ENCODE measurements around the gene ZMAT5.

Gene ZMAT5

DNA sequence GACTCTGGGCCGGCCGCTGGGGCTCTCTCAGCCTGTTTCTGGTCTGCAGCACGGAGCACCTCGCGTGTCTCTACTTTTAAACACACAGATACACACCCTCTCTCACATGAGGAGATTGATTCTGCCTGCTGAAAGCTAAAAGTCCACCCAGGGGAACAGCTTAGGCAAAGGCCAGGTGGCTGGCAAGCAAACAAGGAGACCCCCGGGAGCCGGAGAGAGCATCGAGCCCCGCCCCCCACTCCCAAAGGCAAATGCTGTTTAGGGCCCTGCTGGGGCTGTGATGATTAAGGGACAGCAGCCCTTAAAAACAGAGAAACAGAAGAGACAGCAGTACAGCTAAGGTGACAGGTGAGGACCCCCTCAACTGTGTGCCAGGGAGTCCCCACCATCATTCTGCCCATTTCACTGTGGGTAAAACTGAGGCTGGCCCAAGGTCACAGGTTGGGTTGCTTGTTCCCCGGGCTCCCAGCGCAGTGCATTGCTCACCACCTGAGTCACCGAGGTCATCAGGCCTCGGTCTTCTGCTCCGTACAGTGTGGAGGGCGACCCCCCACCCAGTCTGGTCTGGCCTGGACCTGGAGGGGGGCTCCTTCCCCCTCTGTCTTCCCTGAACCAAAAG is 40.2 kb downstream of the ZMAT5 start:
- DNase-seq = no peak

DNA sequence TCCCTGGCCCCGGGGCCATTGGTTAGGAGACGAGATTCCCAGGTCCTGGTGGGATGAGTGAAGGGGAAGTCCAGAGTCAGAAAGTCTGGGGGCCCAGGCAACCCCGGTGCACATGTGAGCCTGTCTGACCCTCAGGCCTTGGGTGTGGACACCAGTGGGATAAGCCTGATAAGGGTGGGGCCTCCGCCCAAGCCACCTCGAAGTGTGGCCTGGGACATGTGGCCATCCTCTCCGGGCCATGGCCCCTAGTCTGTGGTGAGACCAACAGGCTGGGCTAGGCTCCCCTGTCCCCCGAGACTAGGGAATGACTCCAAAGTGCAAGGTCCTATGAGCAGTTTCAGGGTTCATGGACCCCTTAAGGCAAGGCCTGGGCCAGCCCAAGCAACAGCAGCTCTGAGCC is 40.7 kb downstream of the ZMAT5 start:
- DNase-seq = no peak

DNA sequence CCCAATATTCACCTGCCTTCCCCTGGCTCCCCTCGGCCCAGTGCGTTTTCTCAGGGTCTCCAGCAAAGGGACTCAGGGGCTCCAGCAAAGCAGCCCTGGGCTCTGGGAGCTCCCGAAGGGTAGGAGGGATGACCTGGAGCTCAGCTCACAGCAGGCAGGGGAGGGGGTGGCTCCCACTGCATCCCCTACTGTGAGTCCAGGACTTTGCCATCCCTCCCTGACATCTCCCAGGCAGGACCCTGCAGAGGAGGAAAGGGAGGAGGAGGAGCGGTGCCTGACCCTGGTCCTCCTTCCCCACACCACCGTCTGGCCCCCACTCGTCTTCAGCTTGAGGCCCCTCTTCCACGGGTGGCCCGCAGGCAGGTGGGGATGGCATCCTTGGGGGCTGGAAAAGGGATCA is 42.0 kb downstream of the ZMAT5 start:
- no peak for DNase-seq

DNA sequence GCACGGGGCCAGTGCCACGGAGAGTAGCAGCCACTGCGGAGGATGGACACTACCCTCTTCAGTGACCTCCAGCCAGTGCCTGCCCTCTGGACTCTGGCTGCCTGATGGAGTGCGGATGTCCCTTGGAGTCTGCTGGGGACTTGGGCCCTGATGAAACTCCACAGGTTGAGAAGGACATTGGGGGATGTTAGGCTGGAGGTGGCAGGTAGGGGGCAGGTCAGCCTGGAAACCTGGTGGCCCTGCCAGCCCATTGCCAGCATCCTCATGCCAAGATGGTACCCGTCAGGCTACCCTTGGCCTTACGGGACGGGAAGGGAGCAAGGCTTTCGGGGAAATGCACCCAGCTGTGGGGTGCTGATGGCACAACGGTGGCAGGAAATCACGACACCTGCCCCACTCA is 43.0 kb downstream of the ZMAT5 start:
- DNase-seq = no peak

DNA sequence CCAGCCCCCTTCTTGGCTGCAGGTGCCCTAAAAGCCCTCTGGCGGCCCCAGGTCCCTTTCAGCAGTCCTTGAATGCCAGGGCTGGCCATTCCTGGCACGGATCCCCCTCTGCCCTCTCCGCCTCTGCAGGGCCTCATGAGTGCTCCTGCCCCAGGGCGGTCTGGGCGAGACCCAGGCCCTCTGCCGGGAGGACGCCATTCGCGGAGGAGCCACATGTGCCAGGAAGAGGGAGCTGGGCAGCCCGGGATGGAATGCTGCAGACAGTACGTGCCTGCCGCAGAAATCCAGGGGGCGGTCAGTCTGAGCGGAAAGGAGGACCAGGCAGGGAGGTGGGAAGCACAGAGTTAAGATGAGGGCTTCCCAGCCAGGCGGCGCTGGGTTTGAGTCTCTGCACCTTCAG is 44.2 kb downstream of the ZMAT5 start:
- no peak for DNase-seq

DNA sequence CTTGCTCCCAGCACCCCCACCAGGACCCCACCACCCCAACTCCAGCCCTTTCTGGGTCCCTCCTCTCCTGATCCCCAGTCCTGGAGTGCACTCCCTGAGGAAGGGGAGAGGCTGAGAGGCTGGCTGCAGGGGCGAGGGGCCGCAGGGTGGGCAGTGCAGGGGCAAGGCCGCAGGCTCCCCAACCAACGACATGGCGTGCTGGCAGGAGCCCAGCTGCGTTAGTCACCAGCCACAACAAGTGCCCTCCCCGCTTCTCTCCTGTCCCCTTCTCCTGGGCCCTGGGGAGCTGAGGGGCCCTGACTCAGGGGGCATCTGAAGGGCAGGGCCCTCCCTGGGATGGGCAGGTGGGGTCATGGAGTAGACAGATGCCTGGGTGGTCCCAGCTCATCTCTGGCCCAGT is 44.7 kb downstream of the ZMAT5 start:
- DNase-seq = no peak

DNA sequence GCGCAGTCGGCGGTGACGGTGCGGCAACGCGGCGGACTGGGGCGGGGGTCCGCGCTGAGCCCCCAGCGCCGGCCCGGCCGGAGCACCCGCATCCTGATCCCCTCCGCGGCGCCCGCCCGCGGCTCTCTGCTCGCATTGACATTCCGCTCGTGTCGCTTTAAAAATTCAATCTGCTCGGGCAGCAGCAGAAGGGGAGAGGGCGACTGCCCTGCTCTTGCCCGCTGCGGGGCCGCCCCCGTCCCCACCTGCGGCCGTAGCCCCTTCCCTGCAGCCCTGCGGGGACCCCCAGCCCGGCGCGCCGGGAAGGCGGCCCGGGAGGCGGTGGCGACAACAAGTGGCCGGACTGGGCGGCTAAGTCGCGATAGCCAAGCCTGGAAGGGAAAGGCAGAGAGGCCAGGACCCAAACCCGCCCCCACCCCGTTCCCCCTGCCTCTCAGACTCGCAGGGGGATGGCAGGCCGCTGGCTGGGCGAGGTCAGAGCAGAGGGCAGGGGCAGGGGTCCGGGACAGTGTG is 45.9 kb downstream of the ZMAT5 start:
- DNase-seq = no peak

DNA sequence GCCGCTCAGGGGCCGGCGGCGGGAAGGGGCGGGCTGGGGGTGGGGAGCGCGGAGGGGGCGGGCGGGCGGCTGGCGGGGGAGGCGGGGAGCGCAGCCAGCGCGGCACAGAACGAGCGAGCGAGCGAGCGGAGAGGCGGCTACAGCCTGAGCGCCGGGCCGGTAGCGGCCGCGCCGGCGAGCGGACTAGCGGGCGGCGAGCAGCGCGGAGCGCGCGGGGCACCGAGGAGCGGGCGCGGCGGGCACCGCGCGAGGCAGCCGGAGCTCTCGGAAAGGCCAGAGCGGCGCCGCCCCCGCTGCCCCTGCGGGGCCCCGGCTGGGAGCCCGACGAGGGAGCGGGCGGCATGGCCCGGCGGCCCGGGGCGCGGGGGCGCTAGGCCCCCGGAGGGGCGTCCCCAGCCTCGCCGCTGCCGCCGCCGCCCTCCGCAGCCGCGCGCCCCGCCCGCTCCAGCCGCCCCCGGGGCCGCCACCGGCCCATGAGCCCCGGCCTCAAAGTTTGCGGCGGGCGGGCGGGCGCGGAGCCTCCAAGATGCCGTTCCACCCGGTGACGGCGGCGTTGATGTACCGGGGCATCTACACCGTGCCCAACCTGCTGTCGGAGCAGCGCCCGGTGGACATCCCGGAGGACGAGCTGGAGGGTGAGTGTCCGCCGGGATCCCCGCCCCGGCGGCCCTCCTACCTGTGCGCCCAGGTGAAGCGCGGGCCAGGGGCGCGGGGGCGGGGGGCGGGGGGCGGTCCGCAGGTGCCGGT is 46.7 kb downstream of the ZMAT5 start, which contains the start of gene CABP7:
TSS of gene CABP7 (plus strand) at position 105 of the 747 bp plus-strand sequence. CDS start at position 527, 422 bp downstream.
- no peak for DNase-seq

DNA sequence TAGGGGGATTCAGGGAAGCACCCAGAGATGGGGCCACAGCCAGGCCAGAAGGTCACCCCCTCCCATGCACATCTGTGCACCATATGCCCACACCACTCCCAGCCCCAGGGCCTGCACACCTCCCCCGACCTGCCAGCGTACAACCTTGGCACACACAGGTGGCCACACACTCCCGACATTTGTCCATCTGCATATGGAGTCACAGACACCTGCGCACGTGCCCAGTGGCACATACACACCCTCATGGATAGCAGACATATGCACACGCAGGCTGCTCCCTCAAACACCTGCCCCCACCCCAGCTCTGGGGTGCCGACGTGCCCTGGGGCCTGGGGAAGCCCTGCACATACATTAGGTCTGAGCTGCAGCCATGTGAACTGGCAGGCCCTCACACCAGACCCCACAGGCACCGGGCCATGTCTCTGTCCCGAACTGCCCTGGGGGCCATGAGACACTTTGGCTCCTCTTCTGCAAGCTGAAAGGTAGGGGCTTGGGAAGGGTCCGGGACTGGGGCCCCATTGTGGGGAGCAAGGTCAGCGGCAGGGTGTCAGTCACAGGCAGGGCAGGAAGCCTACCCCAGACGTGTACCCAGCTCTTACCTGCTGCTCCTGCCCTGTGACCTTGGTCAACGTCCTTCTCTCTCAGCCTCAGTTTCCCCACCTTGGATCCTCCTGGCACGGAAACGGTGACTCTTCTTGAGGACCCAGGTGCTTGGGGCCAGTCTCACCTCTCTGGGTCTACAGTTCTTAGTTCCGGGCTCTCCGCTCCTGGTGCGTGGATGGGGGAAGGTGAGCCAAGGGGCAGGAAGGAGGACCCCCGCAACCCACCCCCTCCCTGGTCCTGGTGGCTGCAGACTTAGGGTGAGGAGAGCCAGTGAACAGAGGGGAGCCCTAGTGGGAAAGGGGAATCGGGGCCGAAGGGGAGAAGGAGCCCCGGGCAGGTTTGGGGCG is 47.6 kb downstream of the ZMAT5 start:
- no peak for DNase-seq

DNA sequence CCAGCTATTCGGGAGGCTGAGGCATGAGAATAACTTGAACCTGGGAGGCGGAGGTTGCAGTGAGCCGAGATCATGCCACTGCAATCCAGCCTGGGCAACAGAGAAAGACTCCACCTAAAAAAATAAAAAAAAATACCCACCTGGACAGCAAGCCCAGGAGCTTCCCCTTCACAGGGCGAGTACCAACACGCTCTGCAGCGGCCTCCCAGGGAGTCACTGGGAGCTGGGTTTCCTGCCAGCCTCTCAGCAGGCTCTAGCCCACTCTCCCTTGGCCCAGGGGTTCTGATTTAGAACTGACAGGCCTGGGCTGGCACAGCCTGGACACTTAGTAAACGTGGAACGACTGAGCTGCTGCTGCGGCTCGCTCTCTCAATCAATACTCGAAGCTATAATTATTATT is 49.0 kb downstream of the ZMAT5 start:
- no peak for DNase-seq

DNA sequence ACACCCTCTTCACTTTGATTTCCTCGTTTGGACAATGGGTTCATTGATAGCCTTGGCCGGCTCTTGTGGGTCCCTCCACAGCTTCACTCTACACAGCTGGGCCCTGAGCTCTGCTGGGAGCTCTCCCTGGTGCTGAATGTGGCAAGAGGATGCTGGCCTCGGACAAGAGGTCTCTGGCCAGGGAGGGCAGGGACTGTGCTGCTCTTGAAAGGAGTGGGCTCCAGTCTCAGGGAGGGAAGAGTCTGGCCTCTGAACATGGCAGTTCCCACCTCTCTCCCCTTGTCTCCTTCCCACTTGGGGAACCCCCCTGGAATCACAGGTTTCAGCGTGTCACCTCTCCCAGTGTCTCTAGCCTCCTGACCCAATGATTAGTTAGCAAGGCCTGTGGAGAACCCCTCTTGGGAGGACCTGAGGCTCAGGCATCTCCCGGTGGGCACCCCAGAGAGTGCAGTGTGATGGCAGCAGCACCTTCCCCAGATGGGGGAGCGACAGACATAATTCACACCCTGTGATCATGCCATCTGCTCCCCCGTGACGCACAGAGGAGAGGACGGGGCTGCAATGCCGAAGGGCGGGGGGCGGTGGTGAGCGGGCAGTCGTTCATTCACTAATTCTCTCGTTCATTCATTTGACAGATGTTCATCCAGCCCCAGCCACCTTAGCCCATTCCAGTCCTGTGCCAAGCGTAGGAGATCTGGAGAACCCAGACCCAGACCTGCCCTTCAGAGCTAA is 49.8 kb downstream of the ZMAT5 start:
- peak; percentile 13 for DNase-seq

DNA sequence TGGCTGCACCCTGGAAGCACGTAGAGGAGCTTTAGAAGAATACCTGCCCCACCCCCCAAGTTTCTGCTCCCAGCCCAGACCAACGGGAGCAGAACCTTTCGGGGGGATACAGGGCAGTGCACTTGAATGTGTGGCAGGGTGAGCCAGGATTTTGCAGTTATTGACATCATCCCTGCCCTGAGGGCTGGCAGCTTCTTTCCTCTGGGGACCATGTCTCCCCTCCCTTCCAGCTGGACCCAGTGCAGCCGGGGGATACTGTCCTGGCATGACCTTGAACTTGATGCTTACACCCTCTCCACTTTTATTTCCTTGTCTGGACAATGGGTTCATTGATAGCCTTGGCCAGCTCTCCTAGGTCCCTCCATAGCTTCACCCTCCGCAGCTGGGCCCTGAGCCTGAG is 51.1 kb downstream of the ZMAT5 start:
- no peak for DNase-seq

DNA sequence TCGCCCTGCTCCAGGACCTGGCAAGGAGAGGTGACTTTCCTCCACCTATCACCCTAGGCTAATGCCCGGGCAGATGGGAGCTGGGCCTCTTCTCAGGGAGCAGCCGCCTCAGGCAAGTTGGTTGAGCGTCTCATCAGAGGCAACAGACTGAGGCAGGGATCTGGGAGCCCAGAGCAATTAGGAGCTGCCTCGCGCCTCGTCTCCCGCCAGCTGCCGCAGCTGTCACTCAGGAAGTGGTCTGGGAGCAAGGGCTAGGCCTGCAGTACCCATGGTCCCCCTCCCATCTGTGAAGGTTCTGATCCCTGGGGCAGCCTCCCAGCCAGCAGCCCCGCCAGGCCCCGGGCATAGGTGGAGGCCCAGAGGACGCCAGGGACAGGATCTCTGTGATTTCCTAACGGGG is 51.6 kb downstream of the ZMAT5 start:
- no peak for DNase-seq

DNA sequence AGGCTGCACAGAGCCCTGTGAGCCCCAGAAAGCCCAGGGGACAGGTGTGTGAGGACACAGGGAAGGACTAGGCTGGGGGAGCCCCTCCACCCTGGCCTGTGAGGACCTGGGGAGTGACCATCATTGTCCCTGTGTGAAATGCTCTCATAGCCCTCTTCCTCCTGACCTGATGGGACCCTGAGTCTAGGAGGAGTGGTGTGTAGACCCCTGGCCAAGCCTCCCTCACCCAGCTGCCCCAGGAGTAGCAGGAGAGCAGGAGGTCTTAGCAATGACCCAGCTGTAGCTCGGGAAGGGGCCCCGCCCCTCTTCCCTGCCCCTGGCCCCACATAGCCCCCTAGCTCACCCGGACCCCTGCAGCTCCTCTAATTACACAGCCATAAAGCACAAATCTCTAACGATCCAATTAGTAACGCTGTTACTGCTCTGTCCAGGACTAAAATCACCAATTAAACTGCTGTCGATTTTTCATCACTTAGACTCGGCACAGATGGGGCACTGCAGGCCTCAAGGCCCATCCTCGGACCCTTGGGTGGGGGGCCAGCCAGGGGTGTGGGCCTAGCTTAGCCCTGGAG is 53.6 kb downstream of the ZMAT5 start:
- DNase-seq = no peak

DNA sequence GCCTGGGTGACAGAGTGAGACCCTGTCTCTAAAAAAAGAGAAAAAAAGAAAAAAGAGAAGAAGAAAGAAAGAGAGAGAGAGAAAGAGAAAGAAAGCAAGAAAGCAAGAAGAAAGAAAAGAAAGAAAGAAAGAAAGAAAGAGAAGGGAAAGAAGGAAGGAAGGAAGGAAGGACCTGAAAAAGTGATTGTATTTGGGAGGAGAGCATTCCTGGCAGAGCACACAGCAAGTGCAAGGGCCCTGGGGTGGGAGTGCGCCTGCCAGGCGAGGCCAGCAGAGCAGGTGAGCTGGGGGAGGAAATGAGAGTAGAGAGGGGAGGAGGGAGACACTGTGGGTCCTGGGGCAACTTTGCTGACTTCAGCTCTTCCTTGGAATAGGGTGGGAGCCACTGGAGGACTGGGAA is 54.7 kb downstream of the ZMAT5 start:
- DNase-seq = no peak

DNA sequence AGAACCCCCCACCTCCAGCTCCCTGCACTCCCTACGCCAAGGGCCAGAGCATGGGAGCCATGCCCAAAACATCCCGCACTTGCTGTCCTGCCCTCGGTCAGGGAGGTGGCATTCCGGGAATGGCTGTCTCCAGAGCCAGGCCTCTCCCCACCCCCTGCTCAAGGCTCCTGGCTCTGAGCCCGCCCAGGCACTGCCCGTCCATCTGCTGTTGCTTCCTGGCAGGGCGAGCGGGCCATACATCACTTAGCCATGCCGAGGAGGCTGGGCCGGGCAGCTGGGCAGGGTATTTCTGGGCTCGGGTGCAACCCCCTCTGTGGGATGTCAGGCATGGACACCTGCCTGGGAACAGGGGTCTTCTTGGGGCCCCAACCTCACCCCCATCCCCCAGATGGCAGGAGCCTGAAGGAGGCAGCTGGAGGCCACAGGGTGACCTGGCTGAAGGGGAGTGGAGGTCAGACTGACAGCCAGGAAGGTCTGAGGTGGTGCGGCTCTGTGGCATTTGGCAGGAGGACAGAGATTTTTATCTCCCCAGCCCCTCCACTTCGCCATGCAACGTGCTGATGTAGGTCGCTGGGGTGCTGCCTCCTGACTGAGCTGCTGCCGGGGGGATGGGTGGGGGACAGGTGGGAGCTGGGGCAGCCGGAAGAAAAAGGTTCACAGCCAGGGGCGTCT is 55.7 kb downstream of the ZMAT5 start:
- no peak for DNase-seq

DNA sequence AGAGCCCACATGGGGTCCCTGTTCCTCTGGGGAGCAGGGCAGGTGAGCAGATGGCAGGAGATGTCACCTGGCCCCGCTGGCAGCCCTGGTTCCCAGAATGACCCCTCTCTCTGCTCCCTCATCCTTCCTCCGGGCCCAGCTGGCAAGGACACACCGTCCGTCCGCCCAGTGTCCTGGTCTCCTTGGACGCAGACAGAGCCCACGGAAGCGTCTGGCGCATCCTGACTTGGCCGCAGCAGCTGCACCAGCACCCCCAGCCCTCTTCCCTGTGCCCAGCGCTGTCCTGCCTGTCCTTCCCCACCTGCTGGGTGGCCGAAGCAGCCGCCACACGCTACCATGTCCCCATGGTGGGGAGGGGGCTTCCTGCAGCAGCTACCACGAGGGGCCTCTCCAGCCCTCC is 56.6 kb downstream of the ZMAT5 start:
- DNase-seq = no peak

DNA sequence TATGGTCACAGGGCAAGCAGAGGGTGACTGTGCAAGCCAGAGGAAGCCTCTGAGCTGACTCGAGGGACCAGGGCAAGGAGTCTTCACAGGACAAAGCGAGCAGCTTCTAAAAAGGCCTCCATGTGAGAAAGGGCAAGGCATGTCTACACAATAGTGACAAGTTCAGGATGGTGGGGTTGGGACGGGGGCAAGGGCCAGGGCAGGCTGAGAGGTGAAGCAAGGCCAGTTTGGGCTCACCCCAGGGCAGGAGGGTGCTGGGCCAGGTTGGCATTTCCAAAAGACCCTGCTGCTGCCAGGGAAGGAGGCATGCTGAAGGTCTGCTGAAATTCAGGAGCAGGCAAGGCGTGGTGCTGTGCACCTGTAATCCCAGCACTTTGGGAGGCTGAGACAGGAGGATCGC is 59.3 kb downstream of the ZMAT5 start:
- no peak for DNase-seq

DNA sequence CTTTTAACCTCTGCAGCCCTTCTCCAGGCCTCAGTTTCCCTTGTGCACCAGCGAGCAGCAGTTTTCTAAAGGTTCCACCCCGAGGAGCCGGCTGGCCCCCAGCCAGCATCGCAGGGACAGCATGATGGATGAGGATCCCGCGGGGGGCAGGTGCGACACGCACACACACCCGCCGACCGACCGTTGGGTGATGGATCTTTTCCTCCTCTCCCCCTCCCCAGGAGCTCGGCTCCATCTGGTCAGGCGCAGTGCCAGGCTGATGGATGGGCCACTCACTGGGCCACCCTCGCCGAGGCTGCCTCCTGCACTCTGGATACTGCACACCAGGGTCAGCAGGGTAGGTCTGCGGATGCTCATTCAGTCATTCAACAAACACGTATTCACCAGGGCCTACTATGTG is 59.8 kb downstream of the ZMAT5 start:
- no peak for DNase-seq

DNA sequence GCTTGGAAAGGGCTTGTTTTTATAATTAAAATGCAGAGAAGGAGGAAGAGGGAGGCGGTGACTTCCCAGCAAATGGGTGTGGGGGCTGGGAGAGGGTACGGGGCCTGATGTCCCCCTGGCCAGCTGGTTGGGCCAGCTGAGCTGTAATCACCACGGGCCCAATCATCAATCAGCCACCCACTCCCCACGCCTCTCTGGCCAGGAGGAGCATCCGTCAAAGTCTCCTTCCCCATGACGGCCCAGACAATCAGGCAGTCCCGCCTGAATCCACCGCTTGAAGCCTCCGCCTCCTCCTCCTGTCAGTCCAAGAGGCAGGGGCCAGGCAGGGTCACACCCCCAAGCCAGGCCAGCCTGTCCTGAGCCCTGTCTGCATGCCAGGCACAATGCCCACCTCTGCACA is 60.3 kb downstream of the ZMAT5 start:
- DNase-seq = no peak

DNA sequence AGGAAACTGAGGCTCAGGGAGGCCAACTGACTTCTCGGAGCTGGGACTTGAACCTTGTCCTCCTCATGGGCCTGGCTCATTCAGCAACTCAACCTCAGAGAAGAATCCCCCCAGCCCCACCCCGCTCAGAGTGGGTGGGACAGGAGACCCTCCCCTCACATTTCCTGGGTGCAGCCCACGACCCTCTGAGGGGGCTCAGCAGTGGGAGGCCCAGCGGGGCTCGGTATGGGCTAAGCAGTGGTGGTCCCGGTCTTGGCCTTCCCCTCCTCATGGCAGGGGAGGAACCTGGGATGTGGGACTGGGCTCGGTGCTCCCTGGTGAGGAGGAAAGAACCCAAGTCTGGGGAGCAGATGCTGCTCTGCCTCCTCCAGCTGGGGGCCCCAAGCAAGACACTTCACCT is 61.2 kb downstream of the ZMAT5 start:
- no peak for DNase-seq

All from stimulated activated naive CD4-positive, alpha-beta T cell treated with Interleukin-2 at 50 U/mL for 16 hours (primary cell).